Effector memory CD4-positive, alpha-beta T cell (primary cell): ENCODE results near the gene HBA1.
"Not testable (repeated sequence)": the region's sequence is repeated elsewhere in the genome, so short reads cannot be mapped to it uniquely, and the experiment has no call there.

Source experiments
- DNase-seq, 3 donors: peaks; one replicate each; pipeline ENCODE4 v3.0.0-alpha.2; 2020
- H3K27ac ChIP-seq: 2 replicates; pipeline ENCODE4 v1.7.0; 2013; ENCODE audit warnings: mild to moderate bottlenecking, low read length, moderate library complexity; ENCODE audit not compliant: insufficient read depth, poor library complexity, severe bottlenecking
- H3K27me3 ChIP-seq: replicated peaks from 2 replicates; pipeline ENCODE4 v1.7.0; 2013; ENCODE audit warnings: mild to moderate bottlenecking, low read length; ENCODE audit not compliant: insufficient read depth, control insufficient read depth, poor library complexity, severe bottlenecking
- H3K36me3 ChIP-seq: 2 replicates; pipeline ENCODE4 v1.7.0; 2013; ENCODE audit warnings: mild to moderate bottlenecking, low read length, moderate library complexity; ENCODE audit not compliant: control insufficient read depth, insufficient read depth
- H3K4me1 ChIP-seq: 2 replicates; pipeline ENCODE4 v1.7.0; 2013; ENCODE audit warnings: low read length, mild to moderate bottlenecking; ENCODE audit not compliant: control insufficient read depth, insufficient read depth, poor library complexity, severe bottlenecking
- H3K4me3 ChIP-seq: 2 replicates; pipeline ENCODE4 v1.7.0; 2013; ENCODE audit warnings: low read length, low read depth, mild to moderate bottlenecking; ENCODE audit not compliant: insufficient read depth, poor library complexity, severe bottlenecking
- H3K9me3 ChIP-seq: 2 replicates; pipeline ENCODE4 v1.7.0; 2013; ENCODE audit warnings: mild to moderate bottlenecking, low read length, moderate library complexity; ENCODE audit not compliant: control insufficient read depth

The HBA1 gene

GRCh38 chr16:175011-175949 is 1.2 kb upstream of the HBA1 start:
- Histone ChIP-seq H3K4me3 (no peak overlapping the region), H3K27ac (no peak overlapping the region), H3K4me1 (no peaks in the 10 kb centered on the region), H3K9me3 (no peaks in the 10 kb centered on the region), H3K36me3 (no peaks in the 10 kb centered on the region), H3K27me3 (peaks cover 45% of the 10 kb centered on the region)
- no peak for DNase-seq

- not testable (repeated sequence) for H3K36me3 ChIP-seq, H3K4me3 ChIP-seq, H3K9me3 ChIP-seq, H3K27ac ChIP-seq, DNase-seq, H3K4me1 ChIP-seq
- H3K27me3 ChIP-seq, result peaks cover 41% of the 10 kb centered on the region
These were observed 474 bp upstream of the HBA1 start for GRCh38 chr16:176006-176405.

- H3K4me3 ChIP-seq, result no peak overlapping the region
- H3K36me3 ChIP-seq, result no peaks in the 10 kb centered on the region
- no peaks in the 10 kb centered on the region for H3K9me3 ChIP-seq
- peaks cover 41% of the 10 kb centered on the region for H3K27me3 ChIP-seq
- DNase-seq, result no peak
- no peak overlapping the region for H3K27ac ChIP-seq
- peaks cover 10% of the 10 kb centered on the region for H3K4me1 ChIP-seq
These were observed 928 bp downstream of the HBA1 start for GRCh38 chr16:177394-177822.

GRCh38 chr16:177981-178667 is 1.6 kb downstream of the HBA1 start:
- Histone ChIP-seq H3K9me3 (no peaks in the 10 kb centered on the region), H3K27ac (no peak overlapping the region), H3K4me1 (peaks cover 10% of the 10 kb centered on the region), H3K4me3 (no peak overlapping the region), H3K27me3 (peaks cover 41% of the 10 kb centered on the region), H3K36me3 (no peaks in the 10 kb centered on the region)
- DNase-seq, result no peak

- H3K9me3 ChIP-seq, result no peaks in the 10 kb centered on the region
These were observed 2.2 kb downstream of the HBA1 start for GRCh38 chr16:178668-179015.

GRCh38 chr16:179211-180092 is 3.0 kb downstream of the HBA1 start:
- peaks cover 39% of the 10 kb centered on the region for H3K27me3 ChIP-seq
- no peak for DNase-seq
- H3K27ac ChIP-seq, result no peak overlapping the region
- peaks cover 10% of the 10 kb centered on the region for H3K4me1 ChIP-seq
- no peaks in the 10 kb centered on the region for H3K9me3 ChIP-seq
- no peak overlapping the region for H3K4me3 ChIP-seq
- no peaks in the 10 kb centered on the region for H3K36me3 ChIP-seq

More at GRCh38 chr16:178668-179015, 2.2 kb downstream of the HBA1 start:
- H3K27ac ChIP-seq, result no peak overlapping the region
- no peak overlapping the region for H3K4me3 ChIP-seq
- peaks cover 41% of the 10 kb centered on the region for H3K27me3 ChIP-seq
- H3K4me1 ChIP-seq, result peaks cover 10% of the 10 kb centered on the region
- no peak for DNase-seq
- H3K36me3 ChIP-seq, result no peaks in the 10 kb centered on the region

GRCh38 chr16:180101-180675 is 3.7 kb downstream of the HBA1 start, which contains the start of gene HBQ1:
TSS of gene HBQ1 (plus strand) at chr16:180459. CDS start at chr16:180487, 28 bp downstream.
- H3K4me1 ChIP-seq, result peaks cover 10% of the 10 kb centered on the region
- H3K27ac ChIP-seq, result no peak within 1 kb of the TSS
- DNase-seq, result no peak
- H3K9me3 ChIP-seq, result no peaks in the 10 kb centered on the region
- no peak within 1 kb of the TSS for H3K4me3 ChIP-seq
- H3K36me3 ChIP-seq, result no peaks in the 10 kb centered on the region
- peaks cover 32% of the 10 kb centered on the region for H3K27me3 ChIP-seq

- Histone ChIP-seq H3K4me1 (peaks cover 10% of the 10 kb centered on the region), H3K9me3 (no peaks in the 10 kb centered on the region), H3K27me3 (peaks cover 29% of the 10 kb centered on the region), H3K4me3 (no peak overlapping the region), H3K36me3 (no peaks in the 10 kb centered on the region), H3K27ac (no peak overlapping the region)
- DNase-seq, result peak; percentile 64 to 73 (median 69)
These were observed 4.4 kb downstream of the HBA1 start for GRCh38 chr16:180681-181564.

GRCh38 chr16:181565-182021 is 5.1 kb downstream of the HBA1 start:
- Histone ChIP-seq H3K9me3 (no peaks in the 10 kb centered on the region), H3K4me3 (no peak overlapping the region), H3K4me1 (peaks cover 10% of the 10 kb centered on the region), H3K27ac (no peak overlapping the region), H3K27me3 (peaks cover 29% of the 10 kb centered on the region), H3K36me3 (no peaks in the 10 kb centered on the region)
- no peak for DNase-seq
